Measurements from ENCODE around the gene ADAM22.

- no peak for TF ChIP-seq CTCF (IDR thresholded peaks at IDR 0.05; ENCODE audit: low read length)
- no peak for TF ChIP-seq EZH2 (optimal IDR thresholded peaks at IDR 0.05; ENCODE audit: low read depth, low read length)
- no peak for TF ChIP-seq EZH2phosphoT487 (IDR thresholded peaks at IDR 0.05; ENCODE audit: low read length)
These were observed 141.2 kb downstream of the ADAM22 start for GRCh38 chr7:88075216-88075615.
